ENCODE data around the gene AGO3.
"Not testable (repeated sequence)": the region's sequence is repeated elsewhere in the genome, so short reads cannot be mapped to it uniquely, and the experiment has no call there.

Gene AGO3

DNA sequence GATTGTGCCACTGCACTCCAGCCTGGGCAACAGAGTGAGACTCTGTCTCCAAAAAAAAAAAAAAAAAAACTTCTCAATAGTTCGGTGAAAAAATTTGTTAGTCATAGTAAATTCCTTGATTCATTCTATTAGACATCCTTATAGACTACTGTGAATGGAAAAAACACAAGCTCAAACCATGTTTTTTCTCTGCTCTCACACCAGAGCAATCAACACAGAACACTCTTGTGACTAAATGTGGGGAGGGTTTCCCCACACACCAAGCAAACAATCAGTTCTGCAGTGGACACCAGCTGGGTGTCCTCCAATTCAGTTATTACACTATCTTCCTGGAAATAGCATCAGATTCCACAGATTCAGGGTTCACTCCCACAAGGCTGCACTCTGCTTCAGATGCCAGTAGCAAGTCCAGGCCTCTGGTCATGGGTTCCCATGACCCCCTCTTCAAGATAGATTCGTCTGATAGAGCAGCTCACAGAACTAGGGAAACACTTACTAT lies 83.9 kb downstream of the AGO3 start:
- DNase-seq: no peak

DNA sequence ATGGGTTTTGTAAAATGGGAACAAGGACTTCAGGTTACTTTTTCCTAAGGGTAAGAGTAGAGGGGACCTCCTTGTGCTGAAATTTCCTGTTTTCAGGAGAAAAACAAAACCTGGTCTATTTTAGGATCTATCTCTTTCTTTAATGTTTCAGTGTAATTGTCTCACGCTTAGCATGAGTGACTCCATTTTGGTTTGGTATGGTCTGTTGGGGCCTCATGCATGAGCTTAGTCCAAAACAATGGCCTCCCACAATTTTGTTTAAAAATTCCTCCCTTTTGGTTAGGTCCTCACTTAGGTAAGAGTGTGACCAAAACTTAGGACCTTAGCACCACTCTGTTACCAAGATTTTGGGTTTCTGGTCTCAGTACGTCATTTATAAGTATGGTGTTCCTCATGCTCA lies 85.8 kb downstream of the AGO3 start:
- DNase-seq: no peak

DNA sequence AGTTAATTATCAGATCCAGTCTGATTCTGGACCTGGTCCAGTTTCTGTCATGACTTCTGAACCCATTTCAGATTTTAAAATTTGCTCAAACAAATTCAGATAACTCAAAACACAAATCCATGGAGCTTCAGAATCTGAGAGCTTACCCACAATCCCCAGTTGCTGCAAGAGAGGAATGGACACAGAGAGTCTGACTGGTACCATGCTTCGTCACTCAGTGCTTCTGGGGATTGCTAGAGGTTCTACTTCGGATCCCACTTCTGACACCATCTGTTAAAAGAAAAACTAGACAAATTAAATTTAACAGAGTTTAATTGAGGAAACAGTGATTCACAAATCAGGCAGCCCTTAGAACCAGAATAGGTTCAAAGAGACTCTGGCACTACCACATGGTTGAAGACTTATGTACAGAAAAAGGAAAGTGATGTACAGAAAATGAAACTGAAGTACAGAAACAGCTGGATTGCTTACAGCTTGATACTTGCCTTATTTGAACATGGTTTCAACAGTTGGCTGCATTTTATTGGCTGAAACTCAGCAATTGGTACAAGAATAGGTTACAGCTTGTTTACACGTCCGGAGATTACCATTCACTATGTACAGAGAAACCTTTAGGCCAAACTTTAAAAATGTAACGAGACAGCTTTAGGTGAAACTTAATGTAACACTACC lies 92.3 kb downstream of the AGO3 start:
- no peak for DNase-seq

DNA sequence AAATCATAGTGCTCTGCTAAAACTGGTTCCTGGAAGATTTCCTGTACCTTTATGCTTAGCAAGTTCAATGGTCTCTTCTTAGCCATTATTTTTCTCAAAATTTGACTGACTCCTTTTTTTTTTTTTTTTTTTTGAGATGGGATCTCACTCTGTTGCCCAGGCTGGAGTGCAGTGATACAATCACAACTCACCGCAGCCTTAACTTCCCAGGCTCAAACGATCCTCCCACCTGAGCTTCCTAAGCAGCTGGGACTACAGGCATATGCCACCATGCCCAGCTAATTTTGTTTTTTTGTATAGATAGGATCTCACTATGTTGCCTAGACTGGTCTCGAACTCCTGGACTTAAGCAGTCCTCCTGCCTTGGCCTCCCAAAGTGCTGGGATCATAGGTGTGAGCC lies 93.1 kb downstream of the AGO3 start:
- not testable (repeated sequence) for DNase-seq

DNA sequence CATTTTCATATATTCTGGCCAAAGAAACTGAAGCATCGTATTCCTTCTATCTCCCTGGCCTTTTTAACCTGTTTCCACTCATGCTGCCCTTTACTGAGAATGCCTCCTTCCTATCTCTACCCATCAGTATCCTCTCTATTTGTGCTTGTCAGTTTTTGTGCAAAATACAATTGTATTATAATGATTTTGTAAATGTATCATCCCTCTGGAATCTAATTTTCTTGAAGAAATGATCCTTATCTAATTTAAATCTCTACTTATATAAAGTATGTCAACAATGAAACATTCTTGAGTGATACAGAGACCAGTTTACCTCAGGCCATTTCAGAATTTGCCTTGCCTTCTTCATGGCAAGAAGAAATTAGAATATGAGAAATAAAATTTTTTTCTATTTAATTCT lies 93.9 kb downstream of the AGO3 start:
- DNase-seq: no peak

DNA sequence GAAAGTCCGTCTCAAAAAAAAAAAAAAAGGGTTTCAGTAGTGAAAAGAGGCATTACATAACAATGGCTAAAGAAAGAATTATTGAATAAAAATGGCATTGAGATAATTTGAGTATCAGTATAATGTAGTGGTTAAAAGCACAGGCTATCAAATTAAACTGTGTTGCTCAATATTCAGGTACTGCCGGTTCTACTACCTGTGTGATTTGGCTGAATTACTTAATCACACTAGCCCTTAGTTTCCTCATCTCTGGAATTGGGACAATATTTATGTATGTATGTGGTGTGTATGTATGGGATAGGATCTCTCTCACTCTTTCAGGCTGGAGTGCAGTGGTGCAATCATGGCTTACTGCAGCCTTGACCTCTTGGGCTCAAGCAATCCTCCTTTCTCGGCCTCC lies 96.9 kb downstream of the AGO3 start:
- no peak for DNase-seq

DNA sequence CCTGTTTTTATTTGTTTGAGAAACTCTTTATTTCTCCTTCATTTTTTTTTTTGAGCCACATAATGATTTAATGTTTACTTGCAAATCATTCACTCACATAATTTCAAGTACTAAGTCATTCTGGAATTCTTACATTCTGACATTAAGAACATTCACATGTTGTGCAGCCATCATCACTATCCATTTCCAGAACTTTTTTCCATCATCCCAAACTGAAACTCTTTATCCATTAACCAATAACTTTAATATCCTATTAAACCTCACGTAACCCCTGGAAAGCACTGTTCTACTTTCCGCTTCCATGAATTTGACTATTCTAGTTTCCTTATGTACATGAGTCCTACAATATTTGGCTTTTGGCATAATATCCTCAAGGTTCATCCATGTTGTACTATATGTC lies 100.5 kb downstream of the AGO3 start:
- no peak for DNase-seq

DNA sequence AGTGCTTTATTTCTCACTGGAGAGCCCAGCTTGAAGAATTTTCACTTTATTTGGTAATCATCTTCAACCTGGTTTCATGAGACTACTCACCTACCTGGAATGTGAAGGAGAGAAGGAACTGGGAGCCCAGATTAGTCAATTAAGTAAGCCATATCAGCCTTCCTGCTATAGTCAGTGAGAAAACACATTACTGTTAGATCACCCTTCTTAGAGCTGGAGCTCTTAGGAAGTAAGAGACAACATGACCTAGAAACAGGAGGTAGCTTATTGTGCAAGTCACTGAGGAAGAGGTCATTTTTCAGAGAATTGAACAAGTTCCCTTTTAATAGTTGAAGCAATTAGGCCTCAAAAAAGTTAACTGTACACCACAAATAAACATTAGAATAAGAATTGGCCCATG lies 103.8 kb downstream of the AGO3 start:
- no peak for DNase-seq

DNA sequence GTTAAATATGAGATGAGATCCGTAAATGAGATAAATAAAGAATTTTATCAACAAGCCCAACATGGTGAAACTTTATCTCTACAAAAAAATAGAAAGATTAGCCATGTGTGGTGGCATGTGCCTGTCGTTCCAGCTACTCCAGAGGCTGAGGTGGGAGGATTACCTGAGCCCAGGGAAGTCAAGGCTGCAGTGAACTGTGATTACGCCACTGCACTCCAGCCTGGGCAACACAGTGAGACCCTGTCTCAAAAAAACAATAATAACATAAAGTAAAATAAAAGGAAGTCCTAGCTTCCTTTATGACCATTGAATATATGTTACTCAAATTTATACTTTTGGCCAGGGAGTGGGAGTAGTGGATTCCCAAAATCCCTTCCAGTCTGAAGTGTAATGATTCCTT lies 104.2 kb downstream of the AGO3 start:
- DNase-seq: no peak

DNA sequence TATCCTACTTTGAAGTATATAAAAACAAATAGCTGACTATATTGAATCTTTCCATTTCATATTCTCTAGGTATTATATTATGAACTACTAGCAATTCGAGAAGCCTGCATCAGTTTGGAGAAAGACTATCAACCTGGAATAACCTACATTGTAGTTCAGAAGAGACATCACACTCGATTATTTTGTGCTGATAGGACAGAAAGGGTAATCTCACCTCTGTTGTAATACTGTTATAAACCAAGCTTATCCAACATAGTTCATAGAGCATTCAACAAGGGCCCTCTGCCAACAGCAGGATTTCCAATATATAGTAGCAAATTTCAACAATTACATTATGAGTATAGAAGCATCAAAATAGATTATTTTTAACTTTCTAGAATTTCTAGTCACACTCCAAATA lies 109.3 kb downstream of the AGO3 start:
- DNase-seq: no peak

DNA sequence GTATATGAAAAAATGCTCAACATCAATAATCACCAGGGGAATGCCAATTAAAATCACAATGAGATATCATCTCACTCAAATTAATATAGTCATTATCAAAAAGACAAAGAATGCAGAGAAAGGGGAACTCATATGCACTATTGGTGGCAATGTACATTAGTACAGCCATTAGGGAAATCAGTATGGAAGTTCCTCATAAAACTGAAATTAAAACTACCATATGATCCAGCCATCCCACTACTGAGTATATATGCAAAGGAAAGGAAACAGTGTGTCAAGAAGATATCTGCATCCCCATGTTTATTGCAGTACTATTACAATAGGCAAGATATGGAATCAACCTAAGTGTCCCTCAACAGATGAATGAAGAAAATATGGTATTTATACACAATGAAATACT lies 120.9 kb downstream of the AGO3 start:
- DNase-seq: no peak

DNA sequence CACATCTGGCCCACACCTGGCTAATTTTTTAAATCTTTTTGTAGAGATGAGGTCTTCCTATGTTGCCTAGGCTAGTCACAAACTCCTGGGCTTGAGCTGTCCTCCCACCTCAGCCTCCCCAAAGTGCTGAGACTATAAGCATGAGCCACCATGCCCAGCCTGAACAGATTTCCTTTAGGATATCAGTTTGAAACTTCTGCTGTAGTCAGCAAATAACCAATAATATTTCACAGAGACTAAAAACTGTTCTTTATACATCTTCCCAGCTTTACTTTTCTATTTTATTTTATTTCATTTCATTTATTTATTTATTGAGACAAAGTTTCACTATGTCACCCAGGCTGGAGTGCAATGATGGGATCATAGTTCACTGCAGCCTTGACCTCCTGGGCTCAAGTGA lies 123.1 kb downstream of the AGO3 start:
- no peak for DNase-seq

DNA sequence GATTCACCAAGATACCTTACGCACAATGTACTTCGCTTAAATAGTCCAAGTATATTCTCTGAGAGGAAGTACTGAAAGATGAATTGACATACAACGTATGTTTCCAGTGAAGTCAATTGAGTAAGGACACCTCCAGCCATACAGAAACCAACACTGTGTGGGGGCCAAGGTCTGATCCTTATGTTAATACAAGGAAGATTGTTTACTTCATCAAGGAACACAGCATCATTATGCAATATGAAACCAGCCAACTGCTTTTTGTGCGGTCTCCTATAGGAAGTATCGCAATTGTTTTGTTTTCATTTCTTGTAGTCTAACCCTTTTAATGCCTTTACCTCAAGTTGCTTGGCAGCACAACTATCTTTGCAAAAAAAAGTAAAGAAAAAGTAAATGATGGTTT lies 124.8 kb downstream of the AGO3 start:
- DNase-seq: no peak

DNA sequence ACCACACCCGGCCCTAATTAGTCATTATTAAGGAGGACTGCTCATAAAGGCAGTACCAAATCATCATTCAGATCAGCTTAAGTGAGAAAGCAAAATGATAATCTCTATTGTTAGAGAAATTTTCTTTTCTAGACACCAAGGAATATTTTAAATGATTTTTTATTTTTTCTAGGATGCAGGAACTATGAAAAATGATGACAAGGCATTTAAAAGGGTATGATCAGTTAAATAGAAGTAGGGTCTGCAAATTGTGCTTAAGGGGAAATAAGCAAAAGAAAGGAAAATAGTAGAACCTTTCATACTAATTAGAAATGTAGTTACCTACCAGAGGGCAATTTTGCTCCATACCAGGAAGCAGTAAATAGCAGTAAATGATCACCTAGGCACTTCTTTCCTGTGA lies 131.4 kb downstream of the AGO3 start:
- no peak for DNase-seq

DNA sequence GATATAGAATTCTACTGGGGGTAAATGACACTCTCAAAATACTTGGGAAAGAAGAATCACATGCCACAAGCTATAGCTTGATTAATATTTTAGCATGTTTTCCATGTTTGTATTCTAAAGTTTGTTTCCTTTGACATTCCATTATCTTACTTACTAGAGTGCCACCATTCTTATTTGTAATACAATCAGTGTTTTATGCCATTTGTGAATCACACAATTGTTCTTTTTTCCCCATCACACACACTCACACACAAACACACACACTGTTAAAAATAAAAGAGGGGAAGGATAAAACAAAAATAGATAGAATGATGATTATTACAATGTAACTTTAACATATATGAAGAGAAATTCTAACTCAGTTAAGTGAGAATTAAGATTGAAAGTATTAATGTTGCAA lies 137.0 kb downstream of the AGO3 start:
- no peak for DNase-seq

DNA sequence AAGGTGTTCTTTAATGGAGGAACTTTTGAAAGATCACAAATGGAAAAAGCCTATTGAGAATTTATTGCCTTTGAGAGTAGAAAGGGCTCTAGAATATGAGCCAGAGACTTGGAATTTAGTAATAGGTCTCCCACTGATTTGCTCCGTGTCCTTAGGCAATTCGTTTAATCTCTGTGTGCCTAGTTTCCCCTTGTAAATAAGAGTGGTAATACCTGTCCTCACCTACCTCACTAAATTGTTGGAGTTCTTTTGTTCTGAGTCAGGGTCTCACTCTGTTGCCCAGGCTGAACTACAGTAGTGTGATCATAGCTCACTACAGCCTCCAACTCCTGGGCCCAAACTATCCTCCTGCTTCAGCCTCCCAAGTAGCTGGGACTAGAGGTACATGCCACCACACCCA lies 138.0 kb downstream of the AGO3 start:
- no peak for DNase-seq

DNA sequence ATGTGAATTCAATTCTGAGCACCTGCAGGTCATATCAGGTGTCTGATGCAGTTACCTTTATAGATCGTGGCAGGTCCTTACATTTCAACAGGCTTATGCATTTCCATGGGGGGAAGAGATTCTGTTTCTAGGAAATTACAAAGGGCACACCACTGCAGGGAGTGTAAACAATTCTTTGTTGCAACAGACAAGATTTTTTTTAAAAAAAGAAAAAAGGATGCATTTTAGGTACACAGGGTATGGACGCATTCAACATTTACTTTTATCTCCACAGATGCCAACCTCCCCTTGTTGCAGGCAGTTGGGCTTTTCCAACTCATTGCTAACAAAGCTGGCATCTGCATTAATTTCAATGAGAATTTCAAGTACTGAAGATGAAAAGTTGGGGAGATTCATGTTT lies 139.4 kb downstream of the AGO3 start:
- DNase-seq: no peak

DNA sequence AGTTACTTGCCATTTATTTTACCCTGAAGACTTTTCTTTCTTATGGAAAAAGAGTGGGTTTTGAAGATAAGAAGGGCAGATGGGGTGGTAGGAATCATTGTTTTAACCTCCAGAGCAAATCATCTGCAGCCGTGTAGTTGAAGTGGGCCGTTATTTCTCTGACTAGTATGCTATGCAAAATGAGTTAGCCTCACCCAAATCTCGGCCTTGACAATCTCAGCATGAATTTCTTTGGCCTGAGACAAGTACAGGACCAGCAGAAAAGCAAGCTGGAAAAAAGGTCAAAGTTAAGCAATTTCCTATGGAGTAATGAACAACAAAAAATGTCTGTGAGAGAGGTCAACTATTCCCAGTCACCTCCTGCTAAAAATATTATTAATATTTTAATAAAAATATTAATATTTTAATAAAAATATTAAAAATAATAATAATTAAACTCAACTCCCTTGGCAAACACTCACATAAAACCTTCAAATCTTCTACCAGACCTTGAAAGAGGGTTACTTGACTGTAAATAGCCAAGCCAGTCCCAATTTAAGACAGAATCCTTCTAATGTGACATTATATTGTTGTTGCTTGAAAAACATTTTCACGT lies 146.2 kb downstream of the AGO3 start:
- no peak for DNase-seq

DNA sequence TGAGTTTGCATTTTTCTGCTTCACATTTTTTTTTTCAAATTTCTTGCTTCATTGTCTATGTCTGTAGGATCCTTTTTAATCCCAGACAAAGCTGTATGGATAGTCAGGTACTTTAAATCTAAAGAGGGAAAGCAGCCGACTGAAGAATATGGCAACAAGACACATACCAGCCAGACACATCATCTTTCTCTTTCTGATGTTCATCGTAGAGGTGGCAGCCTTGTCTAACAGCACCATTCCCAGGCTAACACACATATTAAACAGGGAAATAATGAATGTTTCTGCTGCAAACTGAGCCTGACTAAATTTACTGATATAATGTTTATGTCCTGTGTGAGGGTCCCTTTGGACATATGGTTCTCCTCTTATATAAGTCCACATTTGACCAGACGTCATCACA lies 149.3 kb downstream of the AGO3 start:
- DNase-seq: no peak

DNA sequence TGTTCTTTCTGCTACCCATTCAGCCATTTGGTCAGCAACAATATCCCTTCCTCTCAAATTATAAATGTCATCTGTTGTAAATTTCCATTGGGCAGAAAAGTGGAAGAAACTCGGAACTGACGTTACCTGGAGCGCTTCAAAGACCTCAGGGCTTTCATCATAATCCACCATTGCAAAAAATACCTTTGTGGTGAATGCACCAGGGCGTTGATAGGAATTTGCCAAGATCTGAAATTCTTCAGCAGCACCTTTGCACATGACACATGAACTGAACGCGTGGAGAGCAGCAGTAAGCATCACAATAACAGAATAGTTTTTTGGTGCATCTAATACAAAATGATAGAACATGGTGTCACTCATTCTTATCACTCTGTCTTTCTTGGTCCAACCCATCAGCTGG lies 149.9 kb downstream of the AGO3 start:
- DNase-seq: no peak

DNA sequence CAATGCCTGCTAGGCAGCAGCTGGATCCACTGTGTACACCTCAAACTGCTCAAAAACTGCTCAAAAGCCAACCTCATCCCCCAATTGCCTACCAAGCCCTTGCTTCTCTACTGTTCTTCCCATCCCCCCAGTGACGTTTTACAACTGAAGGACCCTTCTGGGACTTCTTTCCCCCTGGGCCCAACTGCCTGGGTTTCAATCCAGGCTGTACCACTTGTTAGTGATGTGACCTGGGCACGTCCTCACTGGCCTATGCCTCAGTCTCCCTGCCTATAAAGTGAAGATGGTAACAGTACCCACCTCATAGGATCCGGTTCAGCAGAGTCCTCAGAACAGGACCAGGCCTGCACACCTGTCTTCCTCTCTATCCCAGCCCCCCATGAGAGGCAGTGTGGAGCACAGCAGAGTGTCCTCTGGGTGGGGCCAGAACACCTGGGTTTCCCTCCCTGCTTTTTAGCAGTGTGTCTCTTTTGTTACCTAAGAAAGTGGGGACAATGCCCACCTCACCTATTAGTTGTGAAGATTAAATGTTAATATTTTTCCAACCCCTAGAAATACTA lies 151.1 kb downstream of the AGO3 start:
- no peak for DNase-seq

DNA sequence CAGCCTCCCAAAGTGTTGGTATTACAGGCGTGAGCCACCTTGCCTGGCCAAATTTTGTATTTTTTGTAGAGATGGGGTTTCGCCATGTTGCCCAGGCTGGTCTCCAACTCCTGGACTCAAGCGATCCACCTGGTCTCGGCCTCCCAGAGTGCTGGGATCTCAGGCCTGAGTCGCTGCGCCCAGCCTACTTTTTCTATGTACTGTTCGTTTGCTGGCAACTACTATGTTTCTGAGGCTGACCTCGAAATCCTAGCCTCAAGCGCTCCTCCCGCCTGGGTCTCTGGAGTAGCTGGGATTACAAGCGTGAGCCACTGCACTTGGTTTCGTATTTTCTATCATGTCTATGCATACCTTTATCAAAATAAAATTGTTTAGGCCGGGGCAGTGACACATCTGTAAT lies 152.3 kb downstream of the AGO3 start:
- DNase-seq: no peak

DNA sequence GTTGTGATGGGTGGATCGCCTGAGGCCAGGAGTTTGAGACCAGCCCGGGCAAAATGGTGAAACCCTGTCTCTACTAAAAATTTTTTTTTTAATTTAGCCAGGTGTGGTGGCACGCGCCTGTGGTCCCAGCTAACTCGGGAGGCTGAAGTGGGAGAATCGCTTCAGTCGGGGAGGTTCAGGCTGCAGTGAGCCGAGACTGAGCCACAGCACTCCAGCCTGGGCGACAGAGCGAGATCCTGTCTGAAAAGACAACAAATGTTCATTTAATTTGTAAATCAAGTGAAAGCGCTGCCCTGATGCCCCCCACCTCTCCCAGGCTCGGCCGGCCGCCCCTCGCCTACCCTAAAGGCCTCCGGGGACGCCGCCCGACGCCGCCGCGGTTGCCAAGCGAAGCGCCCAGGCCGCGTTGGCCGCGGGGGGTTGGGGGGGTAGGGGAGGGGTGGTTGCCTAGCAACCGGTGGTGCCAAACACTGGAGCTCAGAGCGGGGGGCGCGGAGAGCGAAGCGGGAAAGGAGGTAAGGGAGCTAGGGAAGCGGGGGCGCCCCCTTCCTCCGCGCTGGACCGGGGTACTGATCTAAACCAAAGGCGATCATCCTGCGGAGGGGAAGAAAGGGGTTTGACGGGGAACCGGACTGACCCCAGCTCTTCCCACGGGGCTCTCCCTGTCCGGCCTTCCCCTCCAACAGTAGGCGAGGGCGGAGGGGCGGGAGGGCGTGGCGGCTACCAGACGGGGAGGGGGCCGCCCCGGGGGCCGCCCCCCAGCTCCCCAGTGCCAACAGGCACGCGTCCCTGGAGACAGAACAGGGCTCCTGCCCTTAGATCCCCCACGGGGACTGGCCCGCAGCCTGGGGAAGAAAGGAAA lies 153.0 kb downstream of the AGO3 start, which contains the start of gene TEKT2:
Gene TEKT2 (plus strand): TSS at position 460 of the 862 bp plus-strand sequence. CDS start 828 bp downstream, outside the sequence.
- peak; percentile 24 for DNase-seq

Measured in NCI-H2029 (cell line).